Tibial nerve (tissue), 3 donors: Measurements from ENCODE around the gene FRMD4B.

Source experiments
- POLR2A ChIP-seq, 2 donors: fragments of 450-650 bp; IDR thresholded peaks; one replicate each; pipeline ENCODE4 v1.6.1; 2017; ENCODE audit warnings: antibody characterized with exemption in 2 of 2, mild to moderate bottlenecking in 2 of 2, moderate library complexity in 2 of 2
- TF ChIP-seq, protein P1 (sequence below), 5 experiments: fragments of 200-600 bp in 3 of 5; fragments of 450-650 bp in 2 of 5; sonication (generic) in 3 of 5; IDR thresholded peaks; one replicate each; pipeline ENCODE4 v1.5.1; 2016 to 2019; ENCODE audit warnings: antibody characterized with exemption in 5 of 5, mild to moderate bottlenecking in 3 of 5, moderate library complexity in 2 of 5

DNA sequence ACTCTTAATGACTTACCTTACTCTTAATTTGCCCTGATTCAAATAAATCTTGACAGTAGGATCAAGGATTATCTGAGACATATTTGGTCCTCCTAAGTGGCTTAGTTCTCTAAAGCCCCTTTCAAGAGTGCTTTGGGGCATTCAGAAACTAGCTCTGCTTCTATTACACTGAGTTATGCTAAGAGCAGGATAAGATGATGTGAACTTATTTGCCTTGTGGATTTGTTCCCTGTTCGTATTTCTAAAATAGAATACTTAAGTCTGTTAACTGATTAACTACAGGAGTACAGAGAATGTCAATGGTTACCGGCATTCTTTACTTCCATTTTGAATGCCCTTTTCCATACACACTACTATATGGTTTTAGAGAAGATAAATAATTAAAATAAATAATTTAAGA, 14.8 kb upstream of the FRMD4B start:
- TF ChIP-seq POLR2A (IDR thresholded peaks at IDR 0.05): no peak
- TF ChIP-seq, protein P1, sequence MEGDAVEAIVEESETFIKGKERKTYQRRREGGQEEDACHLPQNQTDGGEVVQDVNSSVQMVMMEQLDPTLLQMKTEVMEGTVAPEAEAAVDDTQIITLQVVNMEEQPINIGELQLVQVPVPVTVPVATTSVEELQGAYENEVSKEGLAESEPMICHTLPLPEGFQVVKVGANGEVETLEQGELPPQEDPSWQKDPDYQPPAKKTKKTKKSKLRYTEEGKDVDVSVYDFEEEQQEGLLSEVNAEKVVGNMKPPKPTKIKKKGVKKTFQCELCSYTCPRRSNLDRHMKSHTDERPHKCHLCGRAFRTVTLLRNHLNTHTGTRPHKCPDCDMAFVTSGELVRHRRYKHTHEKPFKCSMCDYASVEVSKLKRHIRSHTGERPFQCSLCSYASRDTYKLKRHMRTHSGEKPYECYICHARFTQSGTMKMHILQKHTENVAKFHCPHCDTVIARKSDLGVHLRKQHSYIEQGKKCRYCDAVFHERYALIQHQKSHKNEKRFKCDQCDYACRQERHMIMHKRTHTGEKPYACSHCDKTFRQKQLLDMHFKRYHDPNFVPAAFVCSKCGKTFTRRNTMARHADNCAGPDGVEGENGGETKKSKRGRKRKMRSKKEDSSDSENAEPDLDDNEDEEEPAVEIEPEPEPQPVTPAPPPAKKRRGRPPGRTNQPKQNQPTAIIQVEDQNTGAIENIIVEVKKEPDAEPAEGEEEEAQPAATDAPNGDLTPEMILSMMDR (IDR thresholded peaks at IDR 0.05): no peak
